GM12873 (cell line): Measurements from ENCODE around the gene LY6G5C.

Source experiments
- TF ChIP-seq, protein P1 (sequence below): IDR thresholded peaks from 2 replicates; pipeline ENCODE4 v1.5.1; 2012; ENCODE audit warnings: low read depth, mild to moderate bottlenecking, moderate library complexity, low read length, control low read depth; ENCODE audit not compliant: insufficient read depth; ENCODE audit errors: missing control alignments

The LY6G5C gene

DNA sequence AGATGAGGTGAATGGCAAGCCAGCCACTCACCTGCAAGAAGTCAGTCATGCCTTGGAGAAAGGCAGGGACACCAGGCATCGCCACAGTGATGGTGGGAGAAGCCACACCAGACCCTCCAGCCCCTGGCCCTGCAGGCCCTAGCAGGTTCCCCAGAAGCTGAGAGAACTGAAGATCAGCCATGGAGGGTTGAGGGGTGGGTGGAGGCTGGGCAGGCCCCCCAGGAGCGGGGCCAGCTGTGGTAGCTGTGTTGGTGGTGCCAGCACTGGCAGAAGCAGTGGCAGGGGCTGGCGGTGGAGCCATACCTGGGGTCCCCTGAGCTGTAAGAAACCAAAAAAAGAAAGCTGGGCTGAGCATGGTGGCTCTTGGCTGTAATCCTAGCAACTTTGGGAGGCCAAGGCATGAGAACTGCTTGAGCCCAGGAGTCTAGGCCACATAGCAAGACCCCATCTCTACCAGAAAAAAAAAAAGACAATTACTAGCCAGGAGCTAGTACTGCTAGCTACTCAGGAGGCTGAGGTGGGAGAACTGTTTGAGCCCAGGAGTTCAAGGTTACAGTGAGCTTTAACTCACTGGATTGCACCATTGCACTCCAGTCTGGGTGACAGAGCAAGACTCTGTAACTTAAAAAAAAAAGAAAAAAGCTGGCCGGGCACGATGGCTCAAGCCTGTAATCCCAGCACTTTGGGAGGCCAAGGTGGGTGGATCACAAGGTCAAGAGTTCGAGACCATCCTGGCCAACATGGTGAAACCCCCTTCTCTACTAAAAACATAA is 37.9 kb downstream of the LY6G5C start:
- TF ChIP-seq, protein P1, sequence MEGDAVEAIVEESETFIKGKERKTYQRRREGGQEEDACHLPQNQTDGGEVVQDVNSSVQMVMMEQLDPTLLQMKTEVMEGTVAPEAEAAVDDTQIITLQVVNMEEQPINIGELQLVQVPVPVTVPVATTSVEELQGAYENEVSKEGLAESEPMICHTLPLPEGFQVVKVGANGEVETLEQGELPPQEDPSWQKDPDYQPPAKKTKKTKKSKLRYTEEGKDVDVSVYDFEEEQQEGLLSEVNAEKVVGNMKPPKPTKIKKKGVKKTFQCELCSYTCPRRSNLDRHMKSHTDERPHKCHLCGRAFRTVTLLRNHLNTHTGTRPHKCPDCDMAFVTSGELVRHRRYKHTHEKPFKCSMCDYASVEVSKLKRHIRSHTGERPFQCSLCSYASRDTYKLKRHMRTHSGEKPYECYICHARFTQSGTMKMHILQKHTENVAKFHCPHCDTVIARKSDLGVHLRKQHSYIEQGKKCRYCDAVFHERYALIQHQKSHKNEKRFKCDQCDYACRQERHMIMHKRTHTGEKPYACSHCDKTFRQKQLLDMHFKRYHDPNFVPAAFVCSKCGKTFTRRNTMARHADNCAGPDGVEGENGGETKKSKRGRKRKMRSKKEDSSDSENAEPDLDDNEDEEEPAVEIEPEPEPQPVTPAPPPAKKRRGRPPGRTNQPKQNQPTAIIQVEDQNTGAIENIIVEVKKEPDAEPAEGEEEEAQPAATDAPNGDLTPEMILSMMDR: no peak

DNA sequence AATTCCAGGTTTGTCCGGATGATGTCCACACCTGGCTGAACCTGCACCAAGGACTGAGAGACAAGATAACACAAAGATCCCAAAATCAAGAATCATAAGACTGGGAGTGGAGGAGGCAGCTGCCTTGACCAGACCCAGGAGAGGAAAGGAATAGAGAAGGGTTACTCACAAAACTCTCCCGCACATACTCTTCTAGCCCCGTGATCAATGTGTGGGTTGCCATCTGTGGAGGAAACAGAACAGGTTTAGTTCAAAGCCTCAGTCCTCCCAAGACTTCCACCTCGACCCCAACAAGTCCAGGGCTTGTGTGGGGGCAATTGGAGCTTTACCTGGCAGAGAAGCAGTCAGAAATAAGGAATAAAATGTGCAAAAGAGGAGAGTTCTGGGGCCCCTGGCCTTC is 39.5 kb downstream of the LY6G5C start:
- TF ChIP-seq, protein P1: no peak

DNA sequence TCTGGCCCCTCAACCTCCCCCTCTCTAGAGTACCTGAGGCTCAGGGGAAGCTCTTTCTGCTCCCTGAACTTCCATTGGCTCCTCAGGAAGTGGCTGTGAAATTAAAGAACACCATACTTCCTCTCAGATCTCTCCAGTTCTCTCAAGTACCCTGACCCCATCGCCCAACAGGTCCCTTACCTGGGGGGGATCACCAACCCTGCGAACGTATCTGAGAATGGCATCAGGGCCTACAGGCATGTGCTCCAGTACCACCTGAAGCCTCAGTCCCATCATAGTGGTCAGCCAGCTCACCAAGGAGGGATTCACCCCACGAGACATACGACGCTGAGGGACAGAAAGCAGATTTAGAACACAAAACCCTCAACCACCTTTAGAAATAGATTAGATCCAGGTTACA is 40.3 kb downstream of the LY6G5C start:
- TF ChIP-seq, protein P1: no peak

DNA sequence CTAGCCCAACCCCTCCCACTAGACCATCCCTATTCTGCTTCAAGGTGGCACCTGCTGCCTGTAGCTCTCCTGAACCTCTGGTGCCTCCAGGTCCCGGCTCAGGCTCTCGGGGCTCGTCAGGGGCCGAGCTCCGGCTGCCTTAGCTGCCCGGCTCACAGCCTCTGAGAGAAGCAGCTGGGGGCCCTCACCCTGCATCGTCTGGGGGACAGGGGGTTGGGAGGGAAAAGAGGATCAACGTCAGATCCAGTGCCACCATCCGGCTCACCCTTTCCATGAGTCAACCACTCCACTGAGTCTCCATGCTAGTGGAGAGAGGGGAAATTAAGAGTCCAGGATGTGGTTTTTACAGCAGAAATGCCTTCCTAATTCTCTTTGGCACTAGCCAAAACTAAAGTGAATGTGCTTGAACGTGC is 41.4 kb downstream of the LY6G5C start:
- TF ChIP-seq, protein P1: no peak

DNA sequence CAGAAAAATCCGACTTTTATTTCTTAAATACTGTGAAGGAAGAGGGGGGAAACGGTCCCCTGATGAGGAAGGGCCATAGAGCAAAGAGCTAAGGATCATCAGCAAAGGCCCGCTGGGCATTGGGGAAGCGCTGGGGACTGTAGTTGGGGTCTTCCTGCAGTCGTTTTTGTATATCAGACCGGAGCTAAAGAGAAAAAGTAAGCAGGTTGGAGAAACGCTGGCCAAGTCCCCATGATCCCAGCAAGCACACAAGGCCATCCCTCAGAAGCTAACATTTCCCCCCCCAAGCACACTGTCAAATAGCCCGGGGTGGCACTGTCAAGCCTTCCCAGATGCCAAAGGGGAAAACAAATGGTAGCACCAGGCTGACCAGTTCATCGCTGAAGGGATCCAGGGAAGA is 41.8 kb downstream of the LY6G5C start:
- TF ChIP-seq, protein P1: no peak

DNA sequence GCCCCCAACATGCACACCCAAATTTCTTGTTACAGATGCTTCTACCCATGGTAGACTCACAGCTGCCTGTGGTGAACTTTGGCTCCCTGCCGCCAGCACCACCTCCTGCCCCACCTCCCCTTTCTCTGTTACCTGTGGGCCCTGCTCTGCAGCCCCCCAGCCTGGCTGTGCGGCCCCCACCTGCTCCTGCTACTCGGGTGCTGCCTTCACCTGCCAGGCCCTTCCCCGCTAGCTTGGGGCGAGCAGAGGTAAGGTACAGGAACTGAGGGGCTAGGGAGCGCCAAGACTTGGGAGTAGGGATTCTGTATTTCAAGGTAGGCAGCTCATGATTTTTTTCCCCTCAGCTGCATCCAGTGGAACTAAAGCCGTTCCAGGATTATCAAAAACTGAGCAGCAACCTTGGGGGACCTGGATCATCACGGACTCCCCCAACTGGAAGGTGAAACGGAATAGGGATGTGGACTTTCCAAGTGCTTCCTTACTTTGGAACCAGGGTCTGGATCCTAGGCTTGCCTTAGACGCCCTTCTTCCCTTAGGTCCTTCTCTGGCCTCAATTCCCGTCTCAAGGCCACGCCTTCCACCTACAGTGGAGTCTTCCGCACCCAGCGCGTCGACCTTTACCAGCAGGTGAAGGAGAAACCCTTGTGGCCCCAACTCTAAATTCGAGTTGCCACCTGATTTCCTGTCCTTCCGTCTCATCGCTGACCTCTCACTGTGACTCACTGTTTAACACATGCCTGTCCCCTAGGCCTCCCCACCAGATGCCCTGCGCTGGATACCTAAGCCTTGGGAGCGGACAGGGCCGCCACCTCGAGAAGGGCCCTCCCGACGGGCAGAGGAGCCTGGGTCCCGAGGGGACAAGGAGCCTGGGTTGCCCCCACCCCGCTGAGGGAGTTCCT is 43.9 kb downstream of the LY6G5C start:
- TF ChIP-seq, protein P1: no peak

DNA sequence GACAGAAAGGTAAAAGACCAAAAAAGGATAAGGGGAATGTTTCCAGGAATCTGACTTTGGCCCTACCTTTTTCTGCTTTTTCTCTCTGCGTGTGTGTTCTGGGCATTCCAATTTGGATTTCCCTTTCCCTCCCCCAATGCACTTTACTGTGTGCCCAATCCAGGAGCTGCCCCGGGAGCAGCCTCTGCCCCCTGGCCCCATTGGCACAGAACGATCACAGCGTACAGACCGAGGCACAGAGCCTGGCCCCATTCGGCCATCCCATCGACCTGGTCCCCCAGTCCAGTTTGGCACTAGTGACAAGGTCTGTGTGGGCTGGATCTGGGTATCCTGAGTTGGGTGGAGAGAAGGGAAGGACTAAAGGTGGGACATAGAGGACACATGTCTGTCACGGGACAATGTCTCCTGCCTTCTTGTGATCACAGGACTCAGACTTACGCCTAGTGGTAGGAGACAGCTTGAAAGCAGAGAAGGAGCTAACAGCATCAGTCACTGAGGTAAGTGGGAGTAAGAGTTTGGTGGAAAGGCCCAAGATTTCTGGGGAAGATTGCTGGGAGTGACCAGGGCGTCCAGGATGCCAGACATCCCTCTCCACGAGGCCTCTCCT is 45.8 kb downstream of the LY6G5C start:
- TF ChIP-seq, protein P1: no peak
